MM.1S (cell line): ENCODE data around the gene TCOF1.

Experiments used
- DNase-seq: peaks from one replicate; pipeline ENCODE4 v3.0.0-alpha.2; 2015
- H2AFZ ChIP-seq: fragments of 300-600 bp; sonication (generic); 2 replicates; pipeline ENCODE4 v1.6.0; 2016; ENCODE audit warnings: antibody characterized with exemption, low read length
- H3F3A ChIP-seq: fragments of 300-600 bp; sonication (generic); 2 replicates; pipeline ENCODE4 v1.6.1; 2016; ENCODE audit warnings: mild to moderate bottlenecking, antibody characterized with exemption, low read length, moderate library complexity, mixed read lengths; ENCODE audit not compliant: insufficient read depth
- H3K27ac ChIP-seq: fragments of 300-600 bp; sonication (generic); 2 replicates; pipeline ENCODE4 v1.5.1; 2016; ENCODE audit warnings: mild to moderate bottlenecking, low read length
- H3K27me3 ChIP-seq: fragments of 300-600 bp; sonication (generic); replicated peaks from 2 replicates; pipeline ENCODE4 v1.6.0; 2016; ENCODE audit warnings: low read length; ENCODE audit not compliant: insufficient read depth
- H3K36me3 ChIP-seq: fragments of 300-600 bp; sonication (generic); replicated peaks from 2 replicates; pipeline ENCODE4 v1.6.1; 2016; ENCODE audit warnings: mild to moderate bottlenecking, low read length, mixed read lengths; ENCODE audit not compliant: insufficient read depth
- H3K4me1 ChIP-seq: fragments of 300-600 bp; sonication (generic); 2 replicates; pipeline ENCODE4 v1.6.1; 2016; ENCODE audit warnings: low read length, mixed read lengths
- H3K4me2 ChIP-seq: fragments of 300-600 bp; sonication (generic); 2 replicates; pipeline ENCODE4 v1.6.0; 2016; ENCODE audit warnings: low read depth, low read length
- H3K4me3 ChIP-seq: fragments of 300-600 bp; sonication (generic); 2 replicates; pipeline ENCODE4 v1.5.1; 2016; ENCODE audit warnings: low read length, mixed read lengths
- H3K79me2 ChIP-seq: fragments of 300-600 bp; sonication (generic); 2 replicates; pipeline ENCODE4 v1.6.1; 2016; ENCODE audit warnings: mixed run types, low read length, mixed read lengths
- H3K9ac ChIP-seq: fragments of 300-600 bp; sonication (generic); 2 replicates; pipeline ENCODE4 v1.6.1; 2016; ENCODE audit warnings: low read length, mixed read lengths
- H3K9me2 ChIP-seq: fragments of 300-600 bp; sonication (generic); replicated peaks from 2 replicates; pipeline ENCODE4 v1.6.1; 2016; ENCODE audit warnings: mild to moderate bottlenecking, low read length, mixed read lengths; ENCODE audit not compliant: insufficient read depth
- H3K9me3 ChIP-seq: fragments of 300-600 bp; sonication (generic); replicated peaks from 2 replicates; pipeline ENCODE4 v1.6.1; 2016; ENCODE audit warnings: mild to moderate bottlenecking, low read length, mixed read lengths; ENCODE audit not compliant: insufficient read depth
- H4K20me1 ChIP-seq: fragments of 300-600 bp; sonication (generic); 2 replicates; pipeline ENCODE4 v1.6.1; 2016; ENCODE audit warnings: mild to moderate bottlenecking, low read length, moderate library complexity, mixed read lengths; ENCODE audit not compliant: insufficient read depth
- EZH2 ChIP-seq: fragments of 300-600 bp; sonication (generic); optimal IDR thresholded peaks from 2 replicates; pipeline ENCODE3; 2017; ENCODE audit warnings: low read depth, mild to moderate bottlenecking, antibody characterized with exemption, low read length, mixed read lengths
- EZH2phosphoT487 ChIP-seq: fragments of 300-600 bp; sonication (generic); IDR thresholded peaks from 2 replicates; pipeline ENCODE4 v1.6.1; 2018; ENCODE audit warnings: antibody characterized with exemption, low read length
- TF ChIP-seq, protein P1 (sequence below): fragments of 300-600 bp; sonication (generic); IDR thresholded peaks from 2 replicates; pipeline ENCODE4 v1.5.1; 2016; ENCODE audit warnings: antibody characterized with exemption, low read length, mixed read lengths

The TCOF1 gene

DNA sequence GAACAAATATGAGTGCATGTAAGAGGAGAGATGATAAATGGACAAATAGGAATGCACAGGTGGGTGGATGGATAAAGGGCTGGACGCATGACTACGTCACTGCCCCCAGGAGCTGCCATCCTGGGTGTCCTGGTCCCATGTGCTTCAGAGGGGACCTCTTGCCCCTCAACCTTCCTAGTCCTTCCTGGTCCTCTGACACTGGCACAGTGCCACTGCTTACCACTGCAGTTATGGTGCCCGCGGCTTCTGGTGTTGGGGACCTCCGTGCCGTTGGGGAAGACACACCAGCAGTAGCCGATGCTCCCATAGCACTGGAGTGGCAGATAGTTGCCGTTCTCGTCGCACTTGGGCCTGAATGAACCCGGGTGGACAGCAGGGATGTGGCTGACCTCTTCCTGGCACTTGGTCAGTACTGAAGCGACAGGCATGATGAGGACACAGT lies 45.4 kb downstream of the TCOF1 start:
- Histone ChIP-seq H3F3A (peaks cover 41% of the 10 kb centered on the region), H3K27ac (no peak overlapping the region)

DNA sequence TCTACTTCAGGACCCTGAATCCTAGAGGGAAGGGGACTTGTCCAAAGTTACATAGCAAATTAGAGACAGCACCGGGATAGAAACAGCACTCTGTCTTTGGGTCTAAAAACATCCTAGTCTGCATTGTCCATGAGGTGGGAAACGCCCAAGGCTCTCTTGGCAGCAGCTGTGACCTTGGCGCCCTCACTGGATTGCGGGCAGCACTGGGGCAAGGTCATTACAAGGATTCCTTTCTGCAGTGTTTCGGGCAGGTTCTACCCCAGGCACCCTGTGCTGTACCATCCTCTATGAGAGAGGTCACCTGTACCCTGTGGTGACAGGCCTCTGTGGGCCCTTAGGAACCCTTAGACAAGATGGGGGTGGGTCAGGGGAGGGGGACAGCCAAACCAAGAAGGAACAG lies 46.6 kb downstream of the TCOF1 start:
- peaks cover 12% of the 10 kb centered on the region for H3K36me3 ChIP-seq
- DNase-seq: no peak
- H3K9ac ChIP-seq: no peak overlapping the region
- H3K79me2 ChIP-seq: peaks cover 39% of the 10 kb centered on the region
- no peaks in the 10 kb centered on the region for H3K9me2 ChIP-seq
- no peaks in the 10 kb centered on the region for H3K9me3 ChIP-seq
- H3K4me2 ChIP-seq: no peak overlapping the region
- no peak overlapping the region for H3K27ac ChIP-seq
- peaks cover 34% of the 10 kb centered on the region for H3F3A ChIP-seq
- no peak for TF ChIP-seq EZH2phosphoT487
- TF ChIP-seq EZH2: no peak
- TF ChIP-seq, protein P1, sequence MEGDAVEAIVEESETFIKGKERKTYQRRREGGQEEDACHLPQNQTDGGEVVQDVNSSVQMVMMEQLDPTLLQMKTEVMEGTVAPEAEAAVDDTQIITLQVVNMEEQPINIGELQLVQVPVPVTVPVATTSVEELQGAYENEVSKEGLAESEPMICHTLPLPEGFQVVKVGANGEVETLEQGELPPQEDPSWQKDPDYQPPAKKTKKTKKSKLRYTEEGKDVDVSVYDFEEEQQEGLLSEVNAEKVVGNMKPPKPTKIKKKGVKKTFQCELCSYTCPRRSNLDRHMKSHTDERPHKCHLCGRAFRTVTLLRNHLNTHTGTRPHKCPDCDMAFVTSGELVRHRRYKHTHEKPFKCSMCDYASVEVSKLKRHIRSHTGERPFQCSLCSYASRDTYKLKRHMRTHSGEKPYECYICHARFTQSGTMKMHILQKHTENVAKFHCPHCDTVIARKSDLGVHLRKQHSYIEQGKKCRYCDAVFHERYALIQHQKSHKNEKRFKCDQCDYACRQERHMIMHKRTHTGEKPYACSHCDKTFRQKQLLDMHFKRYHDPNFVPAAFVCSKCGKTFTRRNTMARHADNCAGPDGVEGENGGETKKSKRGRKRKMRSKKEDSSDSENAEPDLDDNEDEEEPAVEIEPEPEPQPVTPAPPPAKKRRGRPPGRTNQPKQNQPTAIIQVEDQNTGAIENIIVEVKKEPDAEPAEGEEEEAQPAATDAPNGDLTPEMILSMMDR: no peak
- H3K4me1 ChIP-seq: no peaks in the 10 kb centered on the region
- no peak overlapping the region for H2AFZ ChIP-seq
- H4K20me1 ChIP-seq: peaks cover 4% of the 10 kb centered on the region; the same call in 1 of the 2 replicates
- H3K4me3 ChIP-seq: no peak overlapping the region
- H3K27me3 ChIP-seq: no peaks in the 10 kb centered on the region

More for the DNA sequence above, 45.4 kb downstream of the TCOF1 start:
- TF ChIP-seq EZH2: no peak
- TF ChIP-seq EZH2phosphoT487: no peak
- TF ChIP-seq, protein P1: no peak
- Histone ChIP-seq H3K27me3 (no peaks in the 10 kb centered on the region), H3K79me2 (peaks cover 27% of the 10 kb centered on the region), H3K36me3 (peaks cover 12% of the 10 kb centered on the region; the same call in 1 of the 2 replicates), H3K4me3 (no peak overlapping the region), H4K20me1 (peaks cover 4% of the 10 kb centered on the region; the same call in 1 of the 2 replicates), H3K9ac (no peak overlapping the region), H2AFZ (no peak overlapping the region), H3K9me3 (no peaks in the 10 kb centered on the region), H3K9me2 (no peaks in the 10 kb centered on the region), H3K4me2 (no peak overlapping the region), H3K4me1 (no peaks in the 10 kb centered on the region)
- DNase-seq: no peak

DNA sequence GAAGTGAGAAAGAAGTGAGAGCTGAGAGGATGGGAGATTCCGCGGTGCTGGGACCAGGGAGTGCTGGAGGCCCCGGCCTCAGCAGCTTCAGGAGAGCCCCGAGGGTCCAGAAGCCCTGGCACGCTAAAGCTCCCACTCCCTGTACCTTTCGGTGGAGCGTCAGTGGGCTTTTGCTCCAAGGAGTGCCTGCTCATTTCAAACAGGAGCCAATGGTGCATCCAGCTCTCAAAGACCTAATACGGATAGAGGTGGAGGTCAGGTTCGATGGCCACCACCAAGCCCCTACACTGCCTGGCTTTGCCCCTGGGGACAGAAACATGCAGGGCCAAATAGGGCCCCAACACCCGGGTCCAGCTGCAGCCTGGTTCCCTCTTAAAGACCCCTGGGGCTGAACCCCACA lies 47.0 kb downstream of the TCOF1 start:
- Histone ChIP-seq H3F3A (peaks cover 31% of the 10 kb centered on the region), H3K9me2 (no peaks in the 10 kb centered on the region), H3K36me3 (peaks cover 12% of the 10 kb centered on the region), H3K27me3 (no peaks in the 10 kb centered on the region), H2AFZ (no peak overlapping the region), H3K9ac (no peak overlapping the region), H3K9me3 (no peaks in the 10 kb centered on the region), H3K79me2 (peaks cover 43% of the 10 kb centered on the region), H3K4me1 (no peaks in the 10 kb centered on the region), H4K20me1 (peaks cover 4% of the 10 kb centered on the region; the same call in 1 of the 2 replicates), H3K4me2 (no peak overlapping the region), H3K4me3 (no peak overlapping the region), H3K27ac (no peak overlapping the region)
- TF ChIP-seq, protein P1: no peak
- TF ChIP-seq EZH2phosphoT487: no peak
- TF ChIP-seq EZH2: no peak
- no peak for DNase-seq
